Myometrial cell (primary cell): Measurements from ENCODE around the gene XRCC5. TPM values are rescaled to one million over a fixed set of nuclear protein-coding genes. Genes with fewer than 3 reads are reported as not detected.

Experiments
- total RNA-seq: library from RNA; depleted of rRNA; stranded (reverse); fragments of >200 nt; gene quantifications from 2 replicates; pipeline ENCODE4 v1.2.3, GENCODE V29; 2015

The XRCC5 gene
- 230 and 264 TPM in 2 replicates for total RNA-seq

DNA sequence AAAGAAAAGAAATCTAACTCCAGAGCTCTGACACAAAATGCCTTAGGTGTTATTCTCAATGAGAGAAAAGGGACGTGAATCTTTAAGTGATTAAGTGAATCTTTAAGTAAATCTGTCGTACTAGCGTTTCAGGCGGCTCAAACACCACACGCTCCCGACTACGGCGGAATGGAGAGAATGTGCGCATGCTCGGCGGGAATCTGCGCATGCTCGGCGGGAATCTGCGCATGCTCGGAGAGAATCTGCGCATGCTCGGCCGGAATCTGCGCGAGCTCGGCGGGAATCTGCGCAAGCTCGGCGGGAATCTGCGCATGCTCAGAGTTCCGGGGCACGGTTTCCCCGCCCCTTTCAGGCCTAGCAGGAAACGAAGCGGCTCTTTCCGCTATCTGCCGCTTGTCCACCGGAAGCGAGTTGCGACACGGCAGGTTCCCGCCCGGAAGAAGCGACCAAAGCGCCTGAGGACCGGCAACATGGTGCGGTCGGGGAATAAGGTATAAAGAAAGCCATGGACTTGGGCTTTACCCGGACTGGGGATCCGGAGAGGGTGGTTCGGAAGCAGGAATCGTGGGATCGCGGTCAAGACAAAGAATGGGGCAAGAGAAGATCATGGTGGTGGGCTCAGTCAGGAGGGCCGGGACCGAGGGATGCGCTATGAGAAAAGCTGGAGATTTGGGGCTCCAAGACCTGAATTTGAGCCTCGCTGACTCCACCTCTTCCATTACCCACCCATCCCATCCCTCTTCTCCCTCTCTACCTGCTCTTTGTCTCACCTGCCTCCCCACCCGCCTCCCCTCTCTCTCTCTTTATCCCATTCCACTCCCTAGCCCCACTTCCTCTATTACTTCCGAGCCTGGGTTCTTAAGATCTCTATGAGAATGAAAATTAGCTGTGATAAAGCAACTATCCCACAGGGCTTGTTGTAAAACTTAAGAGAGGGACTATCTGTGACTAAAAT, at the start of gene XRCC5:
Gene XRCC5 (plus strand): TSS at position 382 of the 955 bp plus-strand sequence. CDS start 89 bp downstream, at position 471.

GRCh38 chr2:216081487-216082116, 27.5 kb upstream of the XRCC5 start, which contains the start of the genes PECR and TMEM169:
PECR (minus strand) TSS chr2:216081809; CDS start chr2:216081741, 68 bp downstream.
TMEM169 (plus strand) TSS chr2:216081919; CDS start chr2:216095964, 14,045 bp downstream.

Other genes with a start within 250 kb of the XRCC5 start
- 0.29 and 1.1 TPM in 2 replicates for gene MREG, start 95.8 kb upstream of the XRCC5 start, total RNA-seq
- 12.2 and 17.9 TPM in 2 replicates for gene PECR, start 27.5 kb upstream of the XRCC5 start, total RNA-seq
- 1.1 and 2.0 TPM in 2 replicates for gene TMEM169, start 27.4 kb upstream of the XRCC5 start, total RNA-seq